ENCODE data around the gene NKD1. TPM values are rescaled to one million over a fixed set of nuclear protein-coding genes. Genes with fewer than 3 reads are reported as not detected.

NKD1 gene
- total RNA-seq, 1 donor from 2014 or later, result 1.7 TPM

DNA sequence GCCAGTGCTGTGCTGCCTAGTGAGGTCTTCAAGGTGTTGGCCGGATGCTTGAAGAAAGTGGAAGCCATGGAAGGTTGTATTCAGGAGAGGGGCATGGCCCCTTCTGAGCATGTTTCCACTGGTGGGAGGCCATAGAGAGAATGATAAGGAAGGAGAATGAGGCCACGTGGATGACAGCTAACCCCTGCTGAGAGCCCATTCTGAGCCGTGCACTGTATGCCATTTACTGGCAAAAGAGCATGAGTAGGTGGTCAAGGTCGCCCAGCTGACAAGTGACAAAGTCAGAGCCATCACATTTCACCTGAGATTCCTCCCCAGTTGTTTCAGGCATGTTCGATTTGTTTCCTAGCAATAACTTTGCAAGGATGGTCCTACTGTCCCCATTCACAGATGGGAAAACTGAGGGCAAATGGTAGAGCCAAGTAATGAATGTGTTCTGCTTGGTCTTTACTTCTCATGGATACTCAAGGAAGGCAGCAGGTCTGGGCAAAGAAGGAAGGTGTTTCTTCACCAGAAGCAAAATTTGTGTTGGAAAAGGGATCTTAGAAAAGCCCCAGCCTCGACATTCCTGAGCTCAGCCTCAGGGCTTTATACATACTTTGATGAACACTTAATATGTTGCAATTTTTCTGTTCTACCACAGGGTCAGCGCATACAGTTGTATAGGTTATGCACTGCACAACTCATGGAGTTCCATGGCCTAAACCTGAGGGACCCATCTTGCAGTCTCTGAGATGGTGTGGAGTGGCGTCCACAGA, 10.5 kb upstream of the NKD1 start:
- H3K4me3 ChIP-seq, result no peak overlapping the region

GRCh38 chr16:50538411-50539052, 9.7 kb upstream of the NKD1 start:
- intact Hi-C loops (cut with DNase I), result no loop called here
- Histone ChIP-seq H3K4me3 (no peak overlapping the region), H3K36me3 (no peaks in the 10 kb centered on the region), H3K4me1 (no peaks in the 10 kb centered on the region), H3K9me3 (no peaks in the 10 kb centered on the region), H3K27ac (no peak overlapping the region), H3K27me3 (no peaks in the 10 kb centered on the region)
- TF ChIP-seq, protein P1, sequence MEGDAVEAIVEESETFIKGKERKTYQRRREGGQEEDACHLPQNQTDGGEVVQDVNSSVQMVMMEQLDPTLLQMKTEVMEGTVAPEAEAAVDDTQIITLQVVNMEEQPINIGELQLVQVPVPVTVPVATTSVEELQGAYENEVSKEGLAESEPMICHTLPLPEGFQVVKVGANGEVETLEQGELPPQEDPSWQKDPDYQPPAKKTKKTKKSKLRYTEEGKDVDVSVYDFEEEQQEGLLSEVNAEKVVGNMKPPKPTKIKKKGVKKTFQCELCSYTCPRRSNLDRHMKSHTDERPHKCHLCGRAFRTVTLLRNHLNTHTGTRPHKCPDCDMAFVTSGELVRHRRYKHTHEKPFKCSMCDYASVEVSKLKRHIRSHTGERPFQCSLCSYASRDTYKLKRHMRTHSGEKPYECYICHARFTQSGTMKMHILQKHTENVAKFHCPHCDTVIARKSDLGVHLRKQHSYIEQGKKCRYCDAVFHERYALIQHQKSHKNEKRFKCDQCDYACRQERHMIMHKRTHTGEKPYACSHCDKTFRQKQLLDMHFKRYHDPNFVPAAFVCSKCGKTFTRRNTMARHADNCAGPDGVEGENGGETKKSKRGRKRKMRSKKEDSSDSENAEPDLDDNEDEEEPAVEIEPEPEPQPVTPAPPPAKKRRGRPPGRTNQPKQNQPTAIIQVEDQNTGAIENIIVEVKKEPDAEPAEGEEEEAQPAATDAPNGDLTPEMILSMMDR (IDR thresholded peaks at IDR 0.05), result no peak
- TF ChIP-seq POLR2A (IDR thresholded peaks at IDR 0.05) (no peak), POLR2AphosphoS5 (IDR thresholded peaks at IDR 0.05; ENCODE audit: insufficient read depth in 1 of 2, low read depth in 1 of 2) (no peak)
- DNase-seq (ENCODE audit: extremely low spot score in 2 of 2), result no peak

More for the DNA sequence above, 10.5 kb upstream of the NKD1 start:
- Histone ChIP-seq H3K36me3 (no peaks in the 10 kb centered on the region), H3K9me3 (no peaks in the 10 kb centered on the region), H3K27ac (no peak overlapping the region), H3K4me1 (no peaks in the 10 kb centered on the region), H3K27me3 (no peaks in the 10 kb centered on the region)
- no peak for DNase-seq (ENCODE audit: extremely low spot score in 2 of 2)
- intact Hi-C loops (cut with DNase I), result no loop called here
- TF ChIP-seq, protein P1 (IDR thresholded peaks at IDR 0.05), result no peak
- TF ChIP-seq POLR2A (IDR thresholded peaks at IDR 0.05) (no peak), POLR2AphosphoS5 (IDR thresholded peaks at IDR 0.05; ENCODE audit: insufficient read depth in 1 of 2, low read depth in 1 of 2) (no peak)

DNA sequence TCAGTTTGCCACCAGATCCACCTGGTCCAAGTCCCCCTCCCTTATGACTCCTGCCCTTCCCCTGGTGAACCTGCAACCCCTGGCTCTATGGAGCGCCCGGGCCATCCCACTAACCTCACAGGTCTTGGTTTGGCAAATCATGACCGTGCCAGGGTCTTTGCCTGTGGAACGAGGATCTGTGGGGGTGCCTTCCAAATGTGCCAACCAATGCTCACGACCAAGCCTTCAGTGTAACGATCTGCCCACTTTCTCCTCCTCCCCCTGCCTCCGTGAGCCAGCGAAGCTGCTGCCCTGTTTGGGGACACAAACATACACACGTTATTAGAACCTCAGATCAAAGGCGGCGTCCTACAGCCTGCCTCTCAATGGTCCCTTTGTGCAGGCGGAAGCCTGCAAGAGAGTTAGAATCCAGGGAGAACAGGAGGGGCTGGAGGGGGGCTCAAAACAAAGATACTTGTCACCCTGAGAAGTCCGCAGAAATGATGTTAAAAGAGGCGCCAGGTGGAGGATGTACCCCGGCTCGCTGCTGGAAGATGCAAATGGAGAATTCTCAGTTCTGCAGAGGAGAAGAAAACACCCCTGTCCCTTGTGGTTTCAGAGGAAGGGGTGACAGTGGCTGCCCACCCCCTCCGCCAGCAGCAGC, 9.0 kb upstream of the NKD1 start:
- no peaks in the 10 kb centered on the region for H3K4me1 ChIP-seq
- no peaks in the 10 kb centered on the region for H3K36me3 ChIP-seq
- DNase-seq (ENCODE audit: extremely low spot score in 2 of 2), result no peak
- TF ChIP-seq, protein P1 (IDR thresholded peaks at IDR 0.05), result no peak
- TF ChIP-seq POLR2AphosphoS5 (IDR thresholded peaks at IDR 0.05; ENCODE audit: insufficient read depth in 1 of 2, low read depth in 1 of 2) (no peak), POLR2A (IDR thresholded peaks at IDR 0.05) (no peak)
- no peak overlapping the region for H3K27ac ChIP-seq
- H3K9me3 ChIP-seq, result no peaks in the 10 kb centered on the region
- intact Hi-C loops (cut with DNase I), result no loop called here
- no peaks in the 10 kb centered on the region for H3K27me3 ChIP-seq
- no peak overlapping the region for H3K4me3 ChIP-seq

DNA sequence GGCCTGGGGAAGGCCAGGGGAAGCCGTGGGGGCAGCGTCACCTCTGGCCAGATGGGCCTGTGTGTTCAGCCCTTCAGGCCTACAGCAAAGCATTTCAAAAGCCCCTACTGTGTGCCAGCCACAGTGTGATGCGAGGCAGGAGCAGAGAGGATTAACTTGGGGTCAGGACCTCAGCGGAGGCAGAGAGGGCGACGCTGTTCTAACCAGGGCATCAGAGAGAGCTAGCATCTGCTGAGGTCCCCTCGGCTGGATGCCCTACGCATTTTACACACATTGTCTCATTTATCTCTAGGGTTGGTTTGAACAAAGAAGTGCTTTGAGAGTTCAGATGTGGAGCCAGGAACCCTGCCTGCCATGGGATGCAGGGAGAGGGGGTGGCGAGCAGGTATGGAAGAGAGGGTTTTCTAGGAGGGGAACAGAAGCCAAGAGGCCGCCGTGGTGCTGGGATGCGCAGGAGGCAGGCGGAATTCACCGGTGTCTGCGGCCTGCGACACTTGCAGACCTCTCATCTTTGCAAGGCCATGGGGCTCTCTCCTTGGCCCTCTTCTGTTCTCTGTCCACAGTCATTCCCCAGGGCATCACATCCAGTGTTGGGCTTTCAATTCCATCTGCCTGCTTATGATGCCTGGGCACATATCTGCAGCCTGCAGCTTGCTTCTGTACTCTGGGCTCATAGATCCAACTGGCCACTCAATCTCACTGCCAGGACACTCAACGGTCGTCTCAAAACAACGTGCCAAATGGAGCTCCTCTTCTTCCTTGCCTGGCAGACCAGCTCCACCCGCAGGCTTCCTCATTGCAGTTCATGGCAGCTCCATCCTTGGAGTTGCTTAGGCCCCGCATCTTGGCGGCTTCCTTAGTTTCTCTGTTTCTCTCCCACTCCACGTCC, 8.1 kb upstream of the NKD1 start:
- Histone ChIP-seq H3K27ac (no peak overlapping the region), H3K27me3 (no peaks in the 10 kb centered on the region), H3K4me1 (no peaks in the 10 kb centered on the region), H3K4me3 (no peak overlapping the region), H3K9me3 (no peaks in the 10 kb centered on the region), H3K36me3 (no peaks in the 10 kb centered on the region)
- DNase-seq (ENCODE audit: extremely low spot score in 2 of 2), result no peak
- TF ChIP-seq, protein P1 (IDR thresholded peaks at IDR 0.05), result no peak
- TF ChIP-seq POLR2AphosphoS5 (IDR thresholded peaks at IDR 0.05; ENCODE audit: insufficient read depth in 1 of 2, low read depth in 1 of 2) (no peak), POLR2A (IDR thresholded peaks at IDR 0.05) (no peak)
- intact Hi-C loops (cut with DNase I), result no loop called here

All from vagina (tissue), 2 donors.